Endothelial cell of umbilical vein (primary cell): ENCODE data around the gene SLCO2A1.

Experiments used
- CTCF ChIP-seq, 2 donors: IDR thresholded peaks; 1 replicate in 1 of 2; 2 replicates in 1 of 2; pipeline ENCODE4 v1.5.1; 2011; ENCODE audit warnings: low read length in 2 of 2, mild to moderate bottlenecking in 2 of 2, moderate library complexity in 2 of 2, control low read depth in 1 of 2, inconsistent platforms in 1 of 2, low read depth in 1 of 2; ENCODE audit not compliant: insufficient read depth in 1 of 2; ENCODE audit errors: extremely low read depth in 1 of 2
- EZH2 ChIP-seq: IDR thresholded peaks from 2 replicates; pipeline ENCODE4 v1.6.1; 2012; ENCODE audit warnings: borderline replicate concordance, low read depth, mild to moderate bottlenecking, moderate library complexity, low read length, inconsistent platforms; ENCODE audit not compliant: severe bottlenecking
- POLR2A ChIP-seq: IDR thresholded peaks from 2 replicates; pipeline ENCODE4 v1.6.1; 2012; ENCODE audit warnings: low read depth, mild to moderate bottlenecking, control low read depth, low read length

GRCh38 chr3:133940536-133940935 is 89.2 kb downstream of the SLCO2A1 start:
- TF ChIP-seq CTCF (IDR thresholded peaks at IDR 0.05; ENCODE audit: extremely low read depth in 1 of 2, insufficient read depth in 1 of 2, low read depth in 1 of 2, low read length in 2 of 2) (no peak), EZH2 (no peak), POLR2A (no peak)
